GM20000 (cell line): ENCODE measurements around the gene ZDHHC1.

Experiments
- DNase-seq: peaks from one replicate; pipeline ENCODE4 v3.0.0; 2012; ENCODE audit warnings: low spot score
- TF ChIP-seq, protein P1 (sequence below): IDR thresholded peaks from 2 replicates; pipeline ENCODE4 v1.5.1; 2012; ENCODE audit warnings: mild to moderate bottlenecking, control low read depth; ENCODE audit errors: extremely low read depth, missing control alignments

ZDHHC1 gene

DNA sequence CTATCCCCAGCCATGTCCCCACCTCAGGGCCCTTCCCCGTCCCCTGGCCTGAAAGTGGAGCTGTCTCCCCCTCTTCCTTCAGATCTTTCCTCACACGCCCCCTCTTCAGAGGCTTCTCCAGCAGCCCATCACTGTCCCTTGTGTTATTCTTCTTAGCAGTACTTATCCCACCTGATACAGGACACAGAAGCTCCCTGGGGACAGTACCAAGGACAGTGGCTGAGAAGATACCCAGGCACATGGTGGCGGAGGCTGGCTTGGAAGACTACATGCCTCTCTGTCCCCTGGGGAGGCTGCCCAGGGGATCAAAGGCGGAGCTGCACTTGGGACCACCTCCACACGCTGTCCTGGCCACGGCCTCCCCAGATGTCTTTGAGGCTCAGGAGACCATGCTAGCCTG is 38.6 kb upstream of the ZDHHC1 start:
- TF ChIP-seq, protein P1, sequence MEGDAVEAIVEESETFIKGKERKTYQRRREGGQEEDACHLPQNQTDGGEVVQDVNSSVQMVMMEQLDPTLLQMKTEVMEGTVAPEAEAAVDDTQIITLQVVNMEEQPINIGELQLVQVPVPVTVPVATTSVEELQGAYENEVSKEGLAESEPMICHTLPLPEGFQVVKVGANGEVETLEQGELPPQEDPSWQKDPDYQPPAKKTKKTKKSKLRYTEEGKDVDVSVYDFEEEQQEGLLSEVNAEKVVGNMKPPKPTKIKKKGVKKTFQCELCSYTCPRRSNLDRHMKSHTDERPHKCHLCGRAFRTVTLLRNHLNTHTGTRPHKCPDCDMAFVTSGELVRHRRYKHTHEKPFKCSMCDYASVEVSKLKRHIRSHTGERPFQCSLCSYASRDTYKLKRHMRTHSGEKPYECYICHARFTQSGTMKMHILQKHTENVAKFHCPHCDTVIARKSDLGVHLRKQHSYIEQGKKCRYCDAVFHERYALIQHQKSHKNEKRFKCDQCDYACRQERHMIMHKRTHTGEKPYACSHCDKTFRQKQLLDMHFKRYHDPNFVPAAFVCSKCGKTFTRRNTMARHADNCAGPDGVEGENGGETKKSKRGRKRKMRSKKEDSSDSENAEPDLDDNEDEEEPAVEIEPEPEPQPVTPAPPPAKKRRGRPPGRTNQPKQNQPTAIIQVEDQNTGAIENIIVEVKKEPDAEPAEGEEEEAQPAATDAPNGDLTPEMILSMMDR, result no peak
- no peak for DNase-seq

DNA sequence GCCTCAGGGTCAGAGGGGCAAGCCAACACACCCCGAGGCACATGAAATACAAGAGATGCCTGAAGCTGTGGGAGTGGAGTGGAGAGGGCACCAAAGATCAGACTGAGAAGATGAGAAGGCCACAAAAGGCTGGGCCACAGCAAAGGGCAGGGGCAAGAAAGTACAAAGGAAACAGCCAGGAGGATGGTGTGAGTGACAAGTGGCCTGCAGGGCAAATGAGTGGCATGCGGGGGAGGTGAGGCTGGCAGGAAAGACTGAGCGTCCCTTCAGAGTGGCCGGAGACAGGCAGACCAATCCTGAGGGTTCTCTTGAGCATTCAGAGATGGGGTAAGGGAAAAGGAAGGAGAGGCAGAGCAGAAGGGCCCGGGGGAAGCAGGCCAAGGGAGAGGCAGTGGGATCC is 37.8 kb upstream of the ZDHHC1 start:
- TF ChIP-seq, protein P1, result no peak
- DNase-seq, result no peak

DNA sequence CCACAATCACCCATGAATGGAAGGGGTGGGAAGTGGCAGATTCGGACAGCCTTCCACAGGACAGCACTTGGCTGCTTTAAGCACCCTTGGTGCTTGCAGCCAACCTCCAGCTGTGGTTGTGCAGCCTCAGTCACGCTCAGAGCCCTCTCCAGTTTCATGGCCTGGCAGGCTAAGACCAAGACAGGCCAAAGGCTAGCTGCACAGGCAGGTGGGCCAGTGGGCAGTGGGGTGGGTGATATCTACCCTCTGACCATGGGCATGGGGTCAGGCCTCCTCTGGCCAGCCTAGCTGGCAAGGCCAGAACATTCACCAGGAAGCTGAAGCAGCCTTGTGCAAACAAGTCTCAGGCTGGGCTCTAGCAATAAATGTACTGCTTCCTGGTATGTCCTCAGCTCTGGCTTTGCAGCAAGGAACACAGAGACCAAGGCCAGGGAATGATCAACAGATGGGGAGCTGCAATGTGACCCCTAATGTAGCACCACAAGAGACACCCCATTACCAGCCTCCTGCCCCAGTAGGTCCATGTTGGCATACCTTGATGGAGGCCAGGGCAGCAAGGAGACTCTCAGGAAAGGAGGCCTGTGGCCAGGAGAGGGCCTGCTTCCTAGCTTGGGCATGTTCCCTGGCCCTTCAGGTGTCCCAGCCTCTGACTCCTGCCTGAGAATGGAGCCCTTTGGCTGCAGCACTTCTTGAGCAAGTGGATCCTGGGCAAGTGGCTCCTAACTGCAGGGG is 35.6 kb upstream of the ZDHHC1 start:
- TF ChIP-seq, protein P1, result no peak
- no peak for DNase-seq

DNA sequence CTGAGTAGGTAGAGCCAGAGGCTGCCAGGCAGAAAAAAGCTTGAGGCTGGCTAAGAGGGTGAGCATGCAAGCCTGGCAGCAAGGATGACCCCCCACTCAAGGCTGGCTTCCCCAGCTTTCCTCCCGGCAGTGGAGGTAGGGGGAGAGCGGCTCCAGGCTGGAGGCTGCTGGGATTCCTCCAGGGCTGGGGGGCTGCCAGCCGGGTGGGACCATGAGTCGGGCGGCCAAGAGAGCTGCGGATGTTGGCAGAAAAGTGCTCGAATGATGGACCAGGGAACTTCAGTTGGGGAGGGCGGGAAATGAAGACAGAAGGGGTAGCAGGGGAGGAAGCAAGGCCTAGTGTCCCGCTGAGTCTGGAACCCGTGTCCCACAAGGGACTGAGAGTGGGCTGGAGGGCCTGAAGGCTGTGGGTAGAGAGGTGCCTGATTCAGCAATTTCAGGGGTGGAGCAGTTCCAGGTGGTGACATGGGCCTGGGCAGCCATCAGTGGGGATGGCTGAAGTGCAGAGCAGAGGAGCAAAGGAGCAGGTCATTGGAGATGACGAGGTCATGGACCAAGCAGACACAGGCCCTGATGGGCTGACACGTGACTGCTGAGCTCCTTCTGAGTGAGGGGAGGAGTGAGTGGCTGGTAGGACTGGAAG is 34.9 kb upstream of the ZDHHC1 start:
- no peak for DNase-seq

DNA sequence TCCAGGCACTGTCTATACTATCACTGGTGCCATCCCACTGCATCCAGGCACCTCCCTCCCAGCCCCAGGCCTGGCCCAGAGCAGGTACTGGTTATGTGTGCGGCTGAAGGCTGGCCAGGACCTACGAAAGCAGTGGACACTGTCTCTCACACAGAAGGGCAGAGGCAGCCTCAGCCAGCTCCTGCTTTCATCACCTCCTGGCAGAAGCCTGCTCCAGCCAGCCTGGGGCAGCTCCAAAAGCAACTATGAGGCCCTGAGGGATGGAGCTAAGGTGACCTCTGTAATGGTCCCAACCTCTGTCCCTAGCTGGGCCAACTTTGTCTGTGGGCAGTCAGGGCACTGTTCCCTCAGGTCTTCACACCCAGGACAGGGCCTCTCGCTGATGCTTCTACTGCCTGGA is 33.5 kb upstream of the ZDHHC1 start:
- DNase-seq, result no peak
- TF ChIP-seq, protein P1, result no peak

More for the DNA sequence above, 34.9 kb upstream of the ZDHHC1 start:
- TF ChIP-seq, protein P1, result no peak

DNA sequence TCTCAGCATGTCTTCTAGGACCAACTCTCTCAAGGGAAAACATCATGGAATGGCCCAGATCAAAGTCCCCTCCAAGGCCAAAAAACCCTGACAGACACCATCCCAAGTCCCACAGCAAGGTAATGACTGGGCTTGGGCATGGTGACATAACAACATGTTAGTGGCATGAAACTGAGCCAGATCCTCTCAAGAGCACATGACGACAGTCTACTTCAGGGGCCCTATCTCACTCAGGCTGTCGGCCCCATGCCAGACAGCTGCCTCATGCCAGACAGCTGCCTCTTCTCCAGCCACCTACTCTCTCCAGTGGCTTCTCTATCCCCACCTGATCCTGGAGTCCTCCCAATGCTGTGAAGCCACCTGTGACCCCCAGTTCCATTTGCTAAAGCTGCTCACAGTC is 33.1 kb upstream of the ZDHHC1 start:
- TF ChIP-seq, protein P1, result no peak
- DNase-seq, result no peak

DNA sequence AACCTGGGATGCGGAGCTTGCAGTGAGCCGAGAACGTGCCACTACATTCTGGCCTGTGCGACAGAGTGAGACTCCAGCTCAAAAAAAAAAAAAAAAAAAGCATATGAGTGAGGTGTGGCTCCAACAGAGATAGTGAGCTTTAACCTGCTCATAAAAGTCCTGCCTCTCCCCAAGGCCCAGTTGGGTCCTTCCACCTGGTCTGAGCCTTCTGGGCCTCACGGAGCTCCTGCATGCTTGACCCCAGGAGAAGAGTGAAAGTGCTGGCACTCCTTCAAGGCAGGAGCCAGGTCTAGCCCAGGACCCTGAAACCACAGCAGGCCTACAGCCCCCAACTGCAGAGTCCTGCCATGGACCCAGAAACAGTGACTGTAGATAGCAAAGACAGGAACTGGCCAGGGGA is 32.3 kb upstream of the ZDHHC1 start:
- no peak for DNase-seq
- TF ChIP-seq, protein P1, result no peak
